ENCODE measurements around the gene TRANK1. TPM values are rescaled to one million over a fixed set of nuclear protein-coding genes. Genes with fewer than 3 reads are reported as not detected.

The TRANK1 gene
- total RNA-seq, 4 donors from 2014 or later, result 4.9 to 12.3 (median 9.1) TPM

- TF ChIP-seq POLR2AphosphoS5 (IDR thresholded peaks at IDR 0.05), result no peak
- TF ChIP-seq POLR2A (IDR thresholded peaks at IDR 0.05), result no peak
- no peak for TF ChIP-seq EP300 (IDR thresholded peaks at IDR 0.05)
- TF ChIP-seq, protein P1, sequence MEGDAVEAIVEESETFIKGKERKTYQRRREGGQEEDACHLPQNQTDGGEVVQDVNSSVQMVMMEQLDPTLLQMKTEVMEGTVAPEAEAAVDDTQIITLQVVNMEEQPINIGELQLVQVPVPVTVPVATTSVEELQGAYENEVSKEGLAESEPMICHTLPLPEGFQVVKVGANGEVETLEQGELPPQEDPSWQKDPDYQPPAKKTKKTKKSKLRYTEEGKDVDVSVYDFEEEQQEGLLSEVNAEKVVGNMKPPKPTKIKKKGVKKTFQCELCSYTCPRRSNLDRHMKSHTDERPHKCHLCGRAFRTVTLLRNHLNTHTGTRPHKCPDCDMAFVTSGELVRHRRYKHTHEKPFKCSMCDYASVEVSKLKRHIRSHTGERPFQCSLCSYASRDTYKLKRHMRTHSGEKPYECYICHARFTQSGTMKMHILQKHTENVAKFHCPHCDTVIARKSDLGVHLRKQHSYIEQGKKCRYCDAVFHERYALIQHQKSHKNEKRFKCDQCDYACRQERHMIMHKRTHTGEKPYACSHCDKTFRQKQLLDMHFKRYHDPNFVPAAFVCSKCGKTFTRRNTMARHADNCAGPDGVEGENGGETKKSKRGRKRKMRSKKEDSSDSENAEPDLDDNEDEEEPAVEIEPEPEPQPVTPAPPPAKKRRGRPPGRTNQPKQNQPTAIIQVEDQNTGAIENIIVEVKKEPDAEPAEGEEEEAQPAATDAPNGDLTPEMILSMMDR (IDR thresholded peaks at IDR 0.05), result no peak
- no peak for ATAC-seq
- Histone ChIP-seq H3K36me3 (peaks cover 0 to 34% of the 10 kb centered on the region in 2 donors), H3K4me1 (no peaks in the 10 kb centered on the region), H3K9me3 (no peaks in the 10 kb centered on the region), H3K4me3 (no peak overlapping the region), H3K27me3 (no peaks in the 10 kb centered on the region), H3K27ac (no peak overlapping the region)
- 79 to 87% methylated on average over 7 of the region's 7 CpGs for WGBS, 2 donors (ENCODE audit: low coverage in 1 of 2)
These were observed 77.0 kb downstream of the TRANK1 start for GRCh38 chr3:36867810-36868209.

GRCh38 chr3:36866368-36866767, 78.5 kb downstream of the TRANK1 start:
- TF ChIP-seq, protein P1 (IDR thresholded peaks at IDR 0.05), result no peak
- TF ChIP-seq POLR2A (IDR thresholded peaks at IDR 0.05), result no peak
- no peak for TF ChIP-seq POLR2AphosphoS5 (IDR thresholded peaks at IDR 0.05)
- no peak for TF ChIP-seq EP300 (IDR thresholded peaks at IDR 0.05)
- H3K4me3 ChIP-seq, result no peak overlapping the region
- no peak for ATAC-seq
- 100% methylated on average over 1 of the region's 2 CpGs; no CpG with 5 or more reads in 1 of the 2 donors for WGBS, 2 donors (ENCODE audit: low coverage in 1 of 2)
- H3K36me3 ChIP-seq, result peaks cover 0 to 38% of the 10 kb centered on the region in 2 donors
- no peaks in the 10 kb centered on the region for H3K4me1 ChIP-seq
- no peak overlapping the region for H3K27ac ChIP-seq
- no peaks in the 10 kb centered on the region for H3K27me3 ChIP-seq
- no peaks in the 10 kb centered on the region for H3K9me3 ChIP-seq

GRCh38 chr3:36864180-36865053, 80.4 kb downstream of the TRANK1 start:
- peaks cover 0 to 54% of the 10 kb centered on the region in 2 donors for H3K36me3 ChIP-seq
- H3K4me1 ChIP-seq, result no peaks in the 10 kb centered on the region
- no peak for ATAC-seq
- H3K9me3 ChIP-seq, result no peaks in the 10 kb centered on the region
- WGBS, 2 donors (ENCODE audit: low coverage in 1 of 2), result 71 to 80% methylated on average over 4 of the region's 5 CpGs
- H3K4me3 ChIP-seq, result no peak overlapping the region
- H3K27ac ChIP-seq, result no peak overlapping the region
- TF ChIP-seq, protein P1 (IDR thresholded peaks at IDR 0.05), result no peak
- TF ChIP-seq EP300 (IDR thresholded peaks at IDR 0.05) (no peak), POLR2AphosphoS5 (IDR thresholded peaks at IDR 0.05) (no peak), POLR2A (IDR thresholded peaks at IDR 0.05) (no peak)
- H3K27me3 ChIP-seq, result no peaks in the 10 kb centered on the region

DNA sequence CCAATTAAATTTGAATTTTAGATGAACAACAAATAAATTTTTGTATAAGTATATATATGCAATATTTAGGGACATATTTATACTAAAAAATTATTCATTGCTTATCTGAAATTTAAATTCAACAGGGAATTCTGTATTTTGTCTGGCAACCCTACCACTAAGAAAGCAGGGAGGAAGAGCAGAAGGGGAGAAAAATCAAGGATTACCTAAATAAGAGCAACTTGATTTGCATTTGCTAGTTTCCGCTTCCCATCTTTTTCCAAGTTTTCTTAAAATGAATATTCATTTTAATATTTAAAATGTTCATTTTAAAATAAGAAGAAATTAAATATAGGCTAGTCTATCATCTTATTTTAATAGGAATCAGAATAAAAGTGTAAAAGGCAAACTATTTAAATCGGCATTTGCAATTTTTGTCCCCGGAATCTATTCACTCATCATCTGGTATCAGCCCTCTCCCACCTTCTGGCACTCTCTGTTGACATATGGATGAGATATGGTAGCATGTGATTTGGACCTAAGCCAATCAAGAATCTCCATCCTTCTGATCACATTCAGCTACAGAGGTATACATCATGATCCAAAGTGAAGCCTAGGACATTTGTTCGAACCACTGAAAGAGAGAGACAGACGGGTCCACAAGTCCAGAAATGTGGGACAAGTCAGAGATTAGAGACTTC, 82.6 kb downstream of the TRANK1 start:
- Histone ChIP-seq H3K27ac (no peak overlapping the region), H3K36me3 (peaks cover 0 to 76% of the 10 kb centered on the region in 2 donors), H3K4me3 (no peak overlapping the region), H3K27me3 (no peaks in the 10 kb centered on the region), H3K9me3 (no peaks in the 10 kb centered on the region), H3K4me1 (no peaks in the 10 kb centered on the region)
- 96 to 98% methylated on average over 5 of the region's 5 CpGs for WGBS, 2 donors (ENCODE audit: low coverage in 1 of 2)
- TF ChIP-seq, protein P1 (IDR thresholded peaks at IDR 0.05), result no peak
- no peak for TF ChIP-seq POLR2AphosphoS5 (IDR thresholded peaks at IDR 0.05)
- no peak for TF ChIP-seq POLR2A (IDR thresholded peaks at IDR 0.05)
- TF ChIP-seq EP300 (IDR thresholded peaks at IDR 0.05), result no peak
- no peak for ATAC-seq

Data from gastroesophageal sphincter (tissue), 4 donors.